SH-SY5Y (cell line): ENCODE data around the gene MRGPRX4.

Experiments
- GATA2 ChIP-seq: IDR thresholded peaks from 2 replicates; pipeline ENCODE4 v1.6.1; 2011; ENCODE audit warnings: mild to moderate bottlenecking, low read depth, low read length
- GATA3 ChIP-seq: IDR thresholded peaks from 2 replicates; pipeline ENCODE4 v1.6.1; 2011; ENCODE audit warnings: low read depth, mild to moderate bottlenecking, low read length, moderate library complexity

GRCh38 chr11:18173225-18173866 lies 709 bp downstream of the MRGPRX4 start:
- TF ChIP-seq GATA3 (no peak), GATA2 (no peak)
